Stimulated activated CD4-positive, alpha-beta T cell treated with anti-CD3 and anti-CD28 coated beads, Interleukin-4, amount 100 ng/mL, for 48 hours (primary cell): ENCODE measurements around the gene TJP1.
"Not testable (repeated sequence)": the region's sequence is repeated elsewhere in the genome, so short reads cannot be mapped to it uniquely, and the experiment has no call there.

ENCODE experiments used
- DNase-seq, 2 donors: peaks; one replicate each; pipeline ENCODE4 v3.0.0-alpha.2; 2020; ENCODE audit warnings: low read depth in 2 of 2

Gene TJP1

DNA sequence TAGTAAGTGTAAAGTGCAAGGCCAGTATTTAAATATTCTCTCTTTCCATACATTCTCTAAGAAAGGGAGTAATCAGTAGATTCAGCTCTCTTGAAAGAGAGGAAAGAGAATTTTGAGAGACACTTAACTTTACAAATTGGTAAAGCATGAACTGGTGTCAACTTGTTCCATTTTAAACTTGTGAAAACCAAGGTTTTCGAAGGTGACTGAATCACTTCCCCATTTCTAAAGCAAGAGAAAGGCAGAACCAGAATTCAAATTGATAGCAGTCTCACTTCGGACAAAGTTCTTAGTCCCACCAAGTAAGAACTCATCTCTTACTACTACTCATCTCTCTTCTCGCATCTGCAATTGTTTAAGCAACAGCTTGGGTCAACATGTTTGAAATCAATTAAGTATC lies 22.4 kb downstream of the TJP1 start:
- DNase-seq, result no peak

DNA sequence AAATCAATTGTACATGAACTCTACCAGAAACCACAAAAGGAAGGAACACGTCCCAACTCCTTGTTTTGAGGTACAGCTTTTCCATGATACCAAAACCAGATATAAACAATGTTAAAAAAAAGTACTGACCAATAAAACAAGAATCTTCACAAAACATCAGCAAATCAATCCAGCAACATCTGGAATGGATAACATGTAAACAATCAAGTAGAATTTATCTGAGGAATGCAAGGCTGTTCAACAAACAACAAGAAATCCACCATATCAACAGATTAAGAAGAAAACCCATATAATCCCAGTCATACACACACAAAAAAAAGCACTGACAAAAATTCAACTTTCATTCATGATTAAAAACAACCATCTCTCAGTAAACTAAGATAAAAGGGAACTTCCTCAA lies 26.7 kb downstream of the TJP1 start:
- DNase-seq, result no peak

DNA sequence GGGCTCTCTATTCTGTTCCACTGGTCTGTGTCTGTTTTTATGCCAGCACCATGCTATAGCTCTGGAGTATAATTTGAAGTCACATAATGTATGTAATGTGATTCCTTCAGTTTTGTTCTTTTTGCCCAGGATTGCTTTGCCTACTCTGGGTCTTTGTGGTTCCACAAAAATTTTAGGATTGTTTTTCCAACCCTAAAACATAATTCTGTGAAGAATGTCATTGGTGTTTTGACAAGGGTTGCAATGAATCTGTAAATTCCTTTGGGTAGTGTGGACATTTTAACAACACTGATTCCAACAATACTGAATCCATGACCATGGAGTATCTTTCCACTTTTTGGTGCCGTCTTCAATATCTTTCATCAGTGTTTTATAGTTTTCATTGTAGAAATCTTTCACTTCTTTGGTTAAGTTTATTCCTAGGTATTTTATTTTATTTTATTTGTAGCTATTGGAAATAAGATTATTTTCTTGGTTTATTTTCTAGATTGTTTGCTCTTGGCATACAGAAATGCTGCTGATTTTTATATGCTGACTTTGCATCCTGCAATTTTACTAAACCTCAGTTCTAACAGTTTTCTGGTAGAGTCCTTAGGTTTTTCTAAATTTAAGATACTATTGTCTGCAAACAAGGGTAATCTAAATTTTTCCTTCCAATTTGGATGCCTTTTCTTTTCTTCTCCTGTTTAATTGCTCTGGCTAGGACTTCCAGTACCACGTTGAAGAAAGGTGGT lies 29.7 kb downstream of the TJP1 start:
- no peak for DNase-seq

DNA sequence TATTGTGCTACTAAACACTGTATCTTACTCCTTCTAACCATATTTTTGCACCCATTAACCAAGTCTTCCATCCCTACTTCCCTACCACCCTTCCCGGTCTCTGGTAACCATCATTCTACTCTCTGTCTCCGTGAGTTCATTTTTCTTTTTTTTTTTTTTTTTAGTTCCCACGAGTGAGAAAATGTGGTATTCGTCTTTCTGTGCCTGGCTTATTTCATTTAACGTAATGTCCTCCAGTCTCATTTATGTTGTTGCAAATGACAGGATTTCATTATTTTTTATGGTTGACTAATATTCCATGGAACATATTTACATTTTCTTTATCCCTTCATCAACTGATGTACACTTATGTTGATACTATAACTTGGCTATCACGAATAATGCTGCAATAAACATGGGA lies 31.7 kb downstream of the TJP1 start:
- no peak for DNase-seq

DNA sequence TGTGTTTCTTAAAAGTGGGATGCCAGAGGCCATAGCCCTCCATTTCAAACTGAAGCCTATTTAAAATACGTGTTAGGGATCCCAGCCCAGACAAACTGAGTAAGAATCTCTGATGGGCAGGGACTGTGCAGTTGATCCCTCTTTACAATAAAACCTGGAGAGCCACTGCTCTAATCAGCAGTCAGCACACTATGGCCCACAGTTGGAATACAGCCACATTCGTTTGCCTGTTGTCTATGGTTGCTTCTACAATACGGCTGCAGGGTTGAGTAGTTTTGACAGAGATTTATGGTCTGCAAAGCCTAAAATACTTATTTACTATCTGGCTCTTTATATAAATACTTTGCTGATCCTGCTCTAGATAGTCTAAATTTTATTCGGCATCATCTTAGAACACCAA lies 32.4 kb downstream of the TJP1 start:
- no peak for DNase-seq

DNA sequence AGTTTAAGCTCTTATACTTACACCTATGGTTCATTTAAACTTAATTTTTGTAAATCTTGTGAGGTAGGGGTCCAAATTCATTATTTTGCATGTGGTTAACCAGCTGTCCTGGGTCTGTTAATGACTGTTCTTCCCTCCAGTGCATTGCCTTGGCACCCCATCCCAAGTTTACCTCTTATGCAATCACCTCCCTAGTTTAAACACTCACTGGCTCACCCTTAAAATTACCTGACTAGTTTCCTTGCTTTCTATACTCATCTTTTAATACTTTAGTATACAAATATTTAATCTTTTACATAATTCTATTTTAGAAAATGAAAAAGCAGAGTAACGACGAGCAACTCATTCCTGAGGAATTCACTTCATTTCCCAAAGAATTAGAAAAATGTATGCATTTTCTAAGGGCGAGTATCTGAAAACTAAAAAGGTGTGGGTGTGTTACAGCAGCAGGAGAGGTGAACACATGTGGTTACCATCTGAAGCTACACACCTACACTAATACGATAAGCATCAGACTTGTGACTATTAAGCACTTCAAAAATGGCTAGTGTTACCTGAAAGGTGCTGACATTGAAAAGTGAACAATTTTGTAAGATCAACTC lies 33.7 kb downstream of the TJP1 start:
- no peak for DNase-seq

DNA sequence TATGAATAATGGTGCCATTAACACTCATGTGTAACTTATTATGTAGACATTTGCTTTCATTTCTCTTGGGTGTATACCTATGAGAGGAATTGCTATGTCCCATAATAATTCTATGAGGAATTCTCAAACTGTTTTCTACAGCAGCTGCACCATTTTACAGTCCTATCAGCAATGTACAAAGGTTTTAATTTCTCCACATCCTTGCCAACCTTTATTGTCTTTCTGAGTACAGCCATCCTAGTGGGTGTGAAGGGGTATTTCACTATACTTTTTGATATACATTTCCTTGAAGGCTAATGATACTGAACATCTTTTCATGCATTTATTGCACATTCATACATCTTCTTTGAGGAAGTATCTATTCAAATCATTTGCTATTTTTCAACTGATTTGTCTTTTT lies 34.5 kb downstream of the TJP1 start:
- no peak for DNase-seq

DNA sequence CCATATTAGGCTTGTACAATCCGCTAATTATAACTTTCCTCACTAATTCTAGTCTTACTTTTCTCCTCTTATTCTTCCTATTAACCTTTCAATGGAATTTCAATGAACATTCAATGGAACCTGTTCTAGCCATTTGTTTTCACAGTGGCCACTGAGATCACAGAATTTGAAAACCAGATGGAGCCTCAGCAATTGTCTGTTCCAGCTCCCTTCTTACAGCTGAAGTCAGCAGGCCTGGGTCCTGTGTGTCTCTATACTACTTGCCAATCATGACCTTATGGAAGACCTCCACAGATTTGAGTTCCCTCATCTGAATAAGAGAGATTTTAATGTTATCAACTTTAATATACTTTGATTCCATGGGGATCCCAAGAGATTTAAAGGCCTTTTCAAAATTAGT lies 36.6 kb downstream of the TJP1 start:
- no peak for DNase-seq

DNA sequence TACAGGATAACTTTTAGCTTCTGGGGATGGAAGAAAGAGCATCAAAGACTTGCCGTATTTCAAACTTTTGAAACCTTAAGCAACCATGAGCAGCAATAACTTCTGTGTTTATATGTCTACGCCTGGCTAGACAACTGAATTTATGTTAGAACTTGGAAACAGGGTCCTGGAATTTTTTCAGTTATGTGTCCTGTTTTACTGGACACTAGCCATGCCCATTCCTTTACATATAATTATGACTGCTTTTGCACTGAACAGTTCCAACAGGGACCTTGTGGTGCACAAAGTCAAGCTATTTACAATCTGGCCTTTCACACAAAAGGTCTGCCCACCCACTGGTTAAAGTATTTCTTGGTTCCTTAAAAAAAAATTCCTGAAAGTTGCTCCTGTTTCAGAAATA lies 37.1 kb downstream of the TJP1 start:
- DNase-seq, result no peak

DNA sequence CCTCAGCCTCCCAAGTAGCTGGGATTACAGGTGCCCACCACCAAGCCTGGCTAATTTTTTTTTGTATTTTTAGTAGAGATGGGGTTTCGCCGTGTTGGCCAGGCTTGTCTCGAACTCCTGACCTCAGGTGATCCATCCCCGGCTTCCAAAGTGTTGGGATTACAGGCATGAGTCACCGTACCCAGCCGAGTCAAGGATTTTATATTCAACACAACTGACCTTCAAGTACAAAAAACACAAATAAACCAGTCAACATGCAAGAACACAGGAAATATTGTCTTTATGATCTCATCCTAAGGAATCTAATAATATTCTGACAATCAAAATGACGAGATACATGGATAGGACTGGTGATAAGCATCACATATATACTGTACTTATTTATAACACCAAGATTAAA lies 37.9 kb downstream of the TJP1 start:
- DNase-seq, result no peak

DNA sequence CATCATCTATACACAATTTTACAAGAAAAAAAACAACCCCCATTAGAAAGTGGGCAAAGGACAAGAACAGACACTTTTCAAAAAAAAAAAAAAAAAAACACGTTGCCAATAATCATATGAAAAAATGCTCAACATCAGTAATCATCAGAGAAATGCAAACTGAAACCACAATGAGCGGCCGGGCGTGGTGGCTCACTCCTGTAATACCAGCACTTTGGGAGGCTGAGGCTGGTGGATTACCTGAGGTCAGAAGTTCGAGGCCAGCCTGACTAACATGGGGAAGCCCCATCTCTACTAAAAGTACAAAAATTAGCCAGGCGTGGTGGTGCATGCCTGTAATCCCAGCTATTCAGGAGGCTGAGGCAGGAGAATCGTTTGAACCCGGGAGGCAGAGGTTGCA lies 39.5 kb downstream of the TJP1 start:
- not testable (repeated sequence) for DNase-seq

DNA sequence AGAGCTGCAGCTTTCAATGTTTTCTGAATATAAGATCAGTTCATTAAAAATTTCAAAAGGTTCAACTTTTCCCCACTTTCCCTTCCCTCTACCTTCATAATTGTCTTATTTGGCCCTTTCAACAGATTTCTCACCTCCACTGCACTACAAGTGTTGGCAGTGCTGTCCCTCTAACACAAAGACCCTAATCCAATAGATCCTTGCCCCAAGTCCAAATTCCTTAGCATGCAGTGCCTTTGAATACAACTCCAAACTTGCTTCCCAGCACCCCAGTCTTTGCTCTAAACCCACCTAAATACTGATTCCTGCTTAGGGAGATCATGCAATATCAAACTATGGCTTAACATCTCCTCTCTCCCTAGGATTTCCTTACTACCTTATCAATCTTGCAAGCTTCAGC lies 43.9 kb downstream of the TJP1 start:
- DNase-seq, result no peak

DNA sequence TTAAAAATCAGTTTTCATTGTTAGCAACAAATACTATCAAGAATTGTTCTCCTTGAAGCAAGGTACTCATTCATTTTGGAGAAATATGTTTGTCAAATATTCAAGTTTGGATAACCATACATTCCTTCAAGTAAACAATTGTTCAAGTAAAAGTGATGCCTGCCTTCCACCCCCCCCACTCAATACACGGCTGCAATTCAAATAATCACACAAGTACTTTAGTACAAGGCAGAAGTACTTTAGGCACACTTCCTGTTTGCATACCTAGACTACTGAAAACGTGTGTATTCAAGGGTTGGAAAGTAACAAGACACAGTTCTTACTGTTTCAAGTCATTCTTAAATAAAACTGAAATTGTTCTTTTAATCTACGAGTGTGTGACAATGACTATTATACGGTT lies 45.4 kb downstream of the TJP1 start:
- no peak for DNase-seq

DNA sequence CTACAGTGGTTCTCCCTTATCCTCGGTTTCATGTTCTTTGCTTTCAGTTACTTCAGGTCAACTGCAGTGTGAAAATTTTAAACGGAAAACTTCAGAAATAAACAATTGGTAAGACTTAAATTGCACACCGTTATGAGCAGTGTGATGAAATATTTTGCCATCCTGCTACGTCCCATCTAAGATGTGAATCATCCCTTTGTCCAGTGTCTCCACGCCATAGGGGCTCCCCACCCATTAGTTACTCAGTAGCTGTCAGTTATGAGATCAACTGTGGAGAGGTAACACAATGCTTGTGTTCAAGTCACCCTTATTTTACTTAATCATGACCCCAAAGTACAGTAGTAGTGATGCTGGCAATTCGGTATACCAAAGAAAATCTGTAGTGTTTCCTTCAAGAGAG lies 47.4 kb downstream of the TJP1 start:
- DNase-seq, result no peak

DNA sequence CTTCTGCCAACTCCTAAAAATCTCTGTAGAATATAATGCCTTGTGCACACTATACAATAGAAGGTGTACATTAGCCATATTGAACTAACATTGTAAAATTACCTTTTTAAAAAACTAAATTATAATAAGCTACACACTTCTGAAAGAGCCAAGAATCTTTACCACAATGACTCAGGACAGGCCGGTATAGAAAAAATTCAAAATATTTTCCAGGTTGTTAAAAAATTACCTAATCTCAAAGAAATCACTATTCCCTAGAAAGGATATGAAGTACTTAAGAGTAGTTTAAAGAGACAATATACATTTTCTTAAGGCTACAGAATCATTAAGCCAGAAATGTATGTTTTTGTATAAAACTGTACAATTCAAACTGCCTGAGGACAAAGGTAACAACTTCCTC lies 48.5 kb downstream of the TJP1 start:
- no peak for DNase-seq

DNA sequence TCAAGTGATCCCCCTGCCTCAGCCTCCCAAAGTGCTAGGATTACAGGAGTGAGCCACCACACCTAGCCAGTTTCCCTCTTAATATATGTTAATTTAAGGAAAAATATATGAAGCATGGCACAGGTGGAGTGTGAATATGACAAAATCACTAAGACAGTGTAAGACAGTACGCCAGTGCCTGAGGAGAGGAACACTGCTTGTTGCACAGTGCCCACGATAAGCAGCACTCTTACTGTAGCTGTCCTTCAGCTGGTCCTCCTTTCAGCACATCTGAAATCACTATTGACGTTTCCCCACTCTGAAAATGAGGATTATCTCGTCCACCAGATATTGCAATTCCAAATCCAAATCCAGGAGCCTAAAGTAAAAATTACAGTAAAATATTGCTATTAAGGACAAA lies 49.3 kb downstream of the TJP1 start:
- DNase-seq, result no peak

DNA sequence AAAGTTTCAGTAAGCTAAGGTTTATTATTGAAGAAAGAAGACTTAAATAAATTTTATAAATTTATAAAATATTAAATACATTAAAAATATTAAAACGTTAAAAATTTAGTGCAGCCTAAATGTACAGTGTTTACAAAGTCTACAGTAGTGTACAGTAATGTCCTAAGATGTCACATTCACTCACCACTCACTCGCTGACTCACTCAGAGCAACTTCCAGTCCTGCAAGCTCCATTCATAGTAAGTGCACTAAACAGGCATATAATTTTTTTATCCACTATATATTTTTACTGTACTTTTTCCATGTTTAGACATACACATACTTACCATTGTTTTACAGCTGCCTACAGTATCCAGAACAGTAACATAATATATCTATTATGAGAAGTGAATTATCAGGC lies 51.5 kb downstream of the TJP1 start:
- no peak for DNase-seq

DNA sequence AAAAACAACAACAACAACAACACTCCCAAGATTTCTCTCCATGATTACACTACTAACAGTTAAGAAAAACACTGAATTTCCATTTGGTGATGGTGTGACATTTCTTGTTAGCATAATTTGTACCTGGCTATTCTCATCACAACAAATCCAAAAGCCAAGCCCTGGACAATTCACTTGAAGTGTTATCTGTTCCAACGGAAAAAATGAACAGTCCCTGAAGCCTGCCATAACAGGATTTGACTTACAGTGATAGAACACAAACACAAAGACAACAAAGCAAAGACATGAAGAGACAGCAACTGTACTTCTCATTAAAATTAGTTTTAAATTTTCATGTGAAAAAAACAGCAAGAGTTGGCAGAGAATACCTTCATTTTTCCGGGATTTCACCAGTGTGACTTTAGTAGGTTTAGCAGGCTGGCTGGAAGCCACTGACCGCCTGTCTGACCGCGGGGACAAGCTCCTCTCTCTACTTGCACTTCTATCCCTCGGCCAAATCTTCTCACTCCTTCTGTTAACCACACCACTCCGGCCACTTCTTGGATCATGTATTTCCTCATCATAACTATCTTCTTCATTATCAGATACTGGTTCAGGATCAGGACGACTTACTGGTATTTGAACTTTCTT lies 56.3 kb downstream of the TJP1 start:
- DNase-seq, result no peak

DNA sequence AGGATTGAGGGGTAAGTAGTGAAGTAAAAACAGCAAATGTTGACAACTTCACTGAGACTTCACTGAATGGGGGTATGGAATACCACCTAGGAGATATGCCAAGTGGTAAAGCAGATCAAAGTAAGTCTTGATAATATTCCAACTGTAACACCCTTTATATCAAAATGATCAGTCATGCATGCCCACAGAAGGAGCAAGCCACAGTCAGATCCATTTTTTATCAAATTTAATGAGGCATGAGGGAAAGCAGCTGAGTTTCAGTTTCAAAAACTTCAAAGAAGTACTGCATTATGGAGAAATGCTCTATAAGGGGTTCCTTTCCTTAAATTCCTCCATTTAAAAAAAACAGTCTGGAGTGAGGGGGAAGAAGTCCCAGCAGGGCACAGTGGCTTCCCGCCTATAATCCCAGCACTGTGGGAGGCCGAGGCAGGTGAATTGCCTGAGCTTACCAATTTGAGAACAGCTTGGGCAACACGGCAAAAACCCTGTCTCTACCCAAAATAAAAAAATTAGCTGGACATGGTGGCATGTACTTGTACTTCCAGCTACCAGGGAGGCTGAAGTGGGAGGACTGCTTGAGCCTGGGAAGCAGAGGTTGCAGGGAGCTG lies 56.9 kb downstream of the TJP1 start:
- DNase-seq, result no peak

DNA sequence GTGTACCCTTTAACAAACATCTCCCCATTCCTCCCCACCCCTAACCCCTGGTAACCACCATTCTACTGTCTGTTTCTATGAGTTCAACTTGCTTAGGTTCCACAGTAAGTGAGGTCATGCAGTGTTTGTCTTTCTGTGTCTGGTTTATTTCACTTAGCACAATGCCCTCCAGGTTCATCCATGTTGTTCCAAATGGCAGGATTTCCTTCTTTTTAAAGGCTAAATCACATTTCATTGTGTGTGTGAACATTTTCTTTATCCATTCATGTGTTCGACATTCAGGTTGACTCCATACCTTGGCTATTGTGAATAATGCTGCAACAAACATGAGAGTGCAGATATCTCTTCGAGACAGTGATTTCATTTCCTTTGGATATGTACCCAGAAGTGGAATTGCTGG lies 62.7 kb downstream of the TJP1 start:
- no peak for DNase-seq

DNA sequence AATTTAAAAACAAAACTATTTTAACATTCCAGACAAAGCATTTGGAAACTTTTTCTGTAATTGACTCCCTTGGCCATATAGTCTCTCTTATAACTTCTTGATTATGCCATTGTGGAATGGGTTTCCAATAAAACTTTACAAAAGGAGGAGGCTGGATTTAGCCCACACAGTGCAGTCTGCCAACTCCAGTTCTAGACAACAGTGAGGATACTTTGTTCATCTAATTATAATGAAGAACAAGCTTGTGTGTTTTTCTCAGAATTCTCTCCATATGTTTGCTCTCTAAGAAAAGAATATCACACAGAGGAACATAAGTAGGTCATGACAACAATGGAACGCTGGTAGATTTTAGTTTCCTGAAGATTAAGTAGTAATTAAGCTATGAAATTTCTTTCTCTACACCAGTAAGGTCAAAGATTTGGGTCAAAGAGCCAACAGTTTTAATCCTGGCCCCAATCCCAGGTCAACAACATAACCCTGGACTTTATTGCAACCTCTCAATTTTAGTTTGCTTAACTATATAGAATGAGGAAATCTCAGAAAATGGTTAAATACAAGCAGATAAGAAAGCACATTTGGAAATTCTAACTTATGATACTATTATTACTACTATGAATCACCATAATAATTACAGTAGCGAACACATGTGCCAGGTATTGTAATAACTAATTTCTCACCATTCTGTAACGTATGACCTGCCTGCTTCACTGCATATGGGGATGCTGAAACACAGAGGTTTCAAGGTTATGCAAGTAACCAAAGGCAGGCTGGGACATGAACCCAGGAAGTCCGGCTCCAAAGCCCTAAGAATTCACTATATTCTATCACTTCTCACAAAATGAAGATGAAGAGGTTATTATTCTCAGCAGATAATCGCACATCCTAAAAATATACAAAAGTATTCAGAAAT lies 65.7 kb downstream of the TJP1 start:
- no peak for DNase-seq

DNA sequence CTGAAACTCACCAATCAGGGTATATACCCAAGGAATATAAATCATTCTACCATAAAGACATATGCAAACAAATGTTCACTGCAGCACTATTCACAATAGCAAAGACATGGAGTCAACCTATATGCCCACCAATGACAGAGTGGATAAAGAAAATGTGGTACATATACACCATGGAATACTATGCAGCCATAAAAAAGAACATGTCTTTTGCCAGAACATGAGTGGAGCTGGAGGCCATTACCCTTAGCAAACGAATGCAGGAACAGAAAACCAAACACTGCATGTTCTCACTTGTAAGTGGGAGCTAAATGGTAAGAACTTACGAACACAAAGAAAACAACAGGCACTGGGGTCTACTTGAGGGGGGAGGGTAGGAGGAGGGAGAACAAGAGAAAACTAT lies 68.3 kb downstream of the TJP1 start:
- DNase-seq, result not testable (repeated sequence)
